ENCODE data around the gene CELA1.
"Not testable (repeated sequence)": the region's sequence is repeated elsewhere in the genome, so short reads cannot be mapped to it uniquely, and the experiment has no call there.

CELA1 gene

DNA sequence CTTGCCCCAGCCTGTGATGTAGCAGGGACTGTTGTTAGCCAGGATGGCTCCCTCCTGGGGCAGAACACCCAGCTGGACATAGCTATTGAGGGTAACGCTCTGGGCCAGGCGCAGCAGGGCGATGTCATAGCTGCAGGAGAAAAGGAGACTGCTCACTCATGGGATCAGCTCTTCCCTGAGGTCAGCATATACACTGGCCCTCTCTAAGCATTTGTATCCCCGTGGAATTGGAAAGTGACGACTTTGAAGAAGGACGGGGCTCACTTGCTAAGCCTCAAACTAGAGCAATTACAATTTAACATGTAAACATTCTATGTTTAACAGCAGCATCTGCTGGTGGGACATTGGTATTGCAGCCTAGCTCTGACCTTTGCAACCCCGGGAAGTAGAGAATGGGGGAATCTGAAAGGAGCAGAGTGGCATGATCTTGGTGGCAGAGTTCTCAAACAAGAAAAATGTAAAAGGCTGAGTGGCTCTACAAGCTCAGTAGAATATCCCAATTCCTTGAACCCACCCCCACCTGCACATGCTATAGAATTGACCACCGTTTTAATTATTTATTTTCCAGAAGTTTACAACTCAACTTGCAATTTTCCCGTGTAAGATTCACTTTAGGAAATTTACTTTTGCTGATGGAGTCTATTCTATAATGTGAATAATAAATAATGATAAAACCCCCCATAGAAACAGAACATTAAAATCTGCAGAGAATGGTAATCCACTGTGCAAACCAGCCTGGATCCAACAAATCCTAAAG lies 5.0 kb downstream of the CELA1 start:
- peak; percentile 71 for DNase-seq

DNA sequence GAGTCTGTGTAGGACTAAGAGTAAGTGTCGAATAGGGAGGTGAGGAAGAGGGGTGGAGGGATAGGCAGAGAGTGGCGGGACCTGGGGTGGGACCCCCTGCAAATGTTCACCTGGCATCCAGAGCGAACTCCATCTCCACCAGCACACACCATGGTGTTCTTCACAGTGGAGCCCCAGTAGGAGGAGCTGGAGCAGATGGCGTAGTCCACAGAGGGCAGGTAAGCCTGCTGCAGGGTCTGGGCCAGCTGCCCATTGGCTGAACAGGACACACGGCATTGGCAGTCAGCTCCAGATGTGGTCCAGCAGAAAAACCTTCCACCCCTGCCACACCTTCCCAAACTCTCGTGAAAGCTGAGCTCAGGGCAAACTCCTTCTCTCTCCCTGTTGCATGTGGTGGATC lies 6.7 kb downstream of the CELA1 start:
- no peak for DNase-seq

DNA sequence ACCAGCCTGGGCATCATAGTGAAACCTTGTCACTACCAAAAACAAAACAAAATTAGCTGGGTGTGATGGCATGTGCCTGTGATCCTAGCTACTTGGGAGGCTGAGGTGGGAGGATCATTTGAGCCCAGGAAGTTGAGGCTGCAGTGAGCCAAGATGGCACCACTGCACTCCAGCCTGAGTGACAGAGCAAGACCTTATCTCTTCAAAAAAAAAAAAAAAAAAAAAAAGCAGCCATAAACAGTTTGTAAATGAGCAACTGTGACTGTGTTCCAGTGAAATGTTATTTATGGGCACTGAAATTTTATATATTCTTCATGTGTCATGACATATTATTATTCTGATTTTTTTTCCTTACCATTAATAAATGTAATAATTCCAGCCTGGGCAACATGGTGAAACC lies 9.1 kb downstream of the CELA1 start:
- DNase-seq = not testable (repeated sequence)

DNA sequence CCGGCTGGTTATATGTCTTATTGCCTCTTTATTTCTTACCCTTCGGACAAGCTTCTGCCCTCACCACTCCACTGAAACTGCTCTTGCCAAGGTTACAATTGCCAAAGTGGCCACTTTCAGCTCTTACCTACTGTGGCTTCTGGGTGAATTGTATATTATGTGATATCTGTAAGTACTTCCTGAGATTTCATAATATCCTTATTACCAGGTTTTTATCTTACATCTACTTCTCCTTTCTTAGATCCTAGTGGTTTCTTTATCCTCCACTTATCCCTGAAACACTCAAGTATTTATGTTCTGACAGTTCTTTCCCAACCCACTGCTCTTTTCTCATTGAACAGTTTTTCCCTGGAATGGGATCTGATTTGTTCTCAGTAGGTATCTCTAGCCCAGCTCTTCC lies 10.5 kb downstream of the CELA1 start:
- no peak for DNase-seq

DNA sequence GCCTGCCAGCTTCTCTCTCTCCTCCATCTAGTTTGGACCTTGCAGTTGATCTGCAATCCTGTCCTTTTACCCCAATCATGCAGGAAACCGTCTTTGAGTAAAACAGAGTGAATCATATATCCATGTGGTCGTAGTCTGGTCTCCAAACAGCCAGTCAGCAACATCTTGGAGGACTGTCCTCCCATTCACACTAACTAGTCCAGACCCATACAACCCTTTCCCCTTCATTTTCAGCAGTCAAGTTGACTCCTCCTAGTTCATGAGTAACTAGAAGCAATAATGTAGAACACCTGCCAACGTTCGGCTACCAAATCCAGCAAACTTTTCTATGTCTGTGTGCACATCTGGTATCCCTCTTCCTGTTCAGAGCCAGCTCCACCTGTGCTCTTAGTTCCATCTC lies 11.7 kb downstream of the CELA1 start:
- no peak for DNase-seq

DNA sequence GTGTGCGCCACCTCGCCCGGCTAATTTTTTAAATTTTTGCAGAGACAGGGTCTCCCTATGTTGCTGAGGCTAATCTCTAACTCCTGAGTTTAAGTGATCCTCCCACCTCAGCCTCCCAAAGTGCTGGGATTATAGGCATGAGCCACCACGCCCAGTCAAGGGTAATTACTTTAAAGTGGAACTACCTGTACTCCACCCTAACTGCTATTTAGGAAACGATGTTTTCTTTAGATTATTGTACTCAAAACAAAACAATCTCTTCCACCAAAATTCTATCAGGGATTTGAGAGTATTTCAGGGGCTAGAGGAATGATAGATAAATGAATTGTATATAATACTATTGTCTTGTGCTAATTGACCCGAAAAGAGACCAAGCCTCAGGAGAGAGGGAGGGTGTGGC lies 12.9 kb downstream of the CELA1 start:
- no peak for DNase-seq

DNA sequence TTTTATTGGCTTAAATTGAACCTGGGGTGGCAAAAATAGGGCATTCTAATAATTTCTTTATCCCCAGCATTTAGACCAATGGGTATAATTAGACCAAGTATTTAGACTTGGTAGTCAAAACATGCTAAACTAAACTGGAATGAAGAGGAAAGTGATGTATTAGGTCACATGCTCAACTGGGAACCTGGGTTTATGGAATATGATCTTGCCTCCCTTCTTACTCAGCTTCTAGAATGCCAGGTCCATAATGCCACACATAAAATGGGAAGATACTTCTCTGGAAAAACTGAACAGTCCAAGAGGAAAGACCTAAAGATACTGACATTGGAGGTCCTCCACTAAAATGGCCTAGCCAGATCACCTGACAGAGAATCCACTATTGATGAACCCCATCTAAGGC lies 16.3 kb downstream of the CELA1 start:
- no peak for DNase-seq

DNA sequence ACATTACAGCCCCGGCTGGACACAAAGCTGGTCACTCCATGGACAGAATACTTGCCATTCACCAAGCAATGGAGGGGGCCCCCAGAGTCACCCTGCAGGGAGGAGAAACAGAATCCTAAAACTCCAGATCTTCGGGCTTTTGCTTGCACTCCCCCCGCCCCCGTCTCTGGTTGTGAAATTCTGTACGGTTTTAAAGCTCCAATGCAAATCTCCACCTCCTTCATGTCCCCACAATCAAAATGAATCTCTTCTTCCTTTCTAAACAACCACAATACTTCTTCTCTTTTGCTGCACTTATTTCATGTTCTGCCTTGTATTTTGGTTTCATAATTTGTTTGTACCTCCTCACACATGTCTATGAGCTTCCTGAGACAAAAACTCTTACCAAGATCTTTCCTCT lies 16.7 kb downstream of the CELA1 start:
- DNase-seq = peak; percentile 17

DNA sequence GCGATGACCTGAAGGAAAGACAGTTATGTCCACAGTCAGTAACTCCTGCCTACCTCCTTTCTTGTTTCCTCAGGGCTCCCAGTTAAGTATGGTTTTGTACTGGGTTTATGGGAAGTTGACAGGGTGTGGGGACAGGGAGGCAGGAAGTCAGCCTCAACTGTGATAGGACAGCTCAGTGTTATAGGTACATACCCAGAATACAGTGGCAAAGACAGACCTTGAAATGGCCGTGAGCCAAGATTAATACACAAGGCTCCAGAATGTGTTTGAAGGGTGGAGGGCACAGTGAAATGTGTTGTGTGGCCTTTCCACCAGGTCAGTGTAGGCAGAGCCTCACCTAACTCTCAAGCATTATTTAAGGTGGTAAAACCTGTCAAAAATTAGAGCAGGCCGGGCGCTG lies 17.9 kb downstream of the CELA1 start:
- DNase-seq = no peak

DNA sequence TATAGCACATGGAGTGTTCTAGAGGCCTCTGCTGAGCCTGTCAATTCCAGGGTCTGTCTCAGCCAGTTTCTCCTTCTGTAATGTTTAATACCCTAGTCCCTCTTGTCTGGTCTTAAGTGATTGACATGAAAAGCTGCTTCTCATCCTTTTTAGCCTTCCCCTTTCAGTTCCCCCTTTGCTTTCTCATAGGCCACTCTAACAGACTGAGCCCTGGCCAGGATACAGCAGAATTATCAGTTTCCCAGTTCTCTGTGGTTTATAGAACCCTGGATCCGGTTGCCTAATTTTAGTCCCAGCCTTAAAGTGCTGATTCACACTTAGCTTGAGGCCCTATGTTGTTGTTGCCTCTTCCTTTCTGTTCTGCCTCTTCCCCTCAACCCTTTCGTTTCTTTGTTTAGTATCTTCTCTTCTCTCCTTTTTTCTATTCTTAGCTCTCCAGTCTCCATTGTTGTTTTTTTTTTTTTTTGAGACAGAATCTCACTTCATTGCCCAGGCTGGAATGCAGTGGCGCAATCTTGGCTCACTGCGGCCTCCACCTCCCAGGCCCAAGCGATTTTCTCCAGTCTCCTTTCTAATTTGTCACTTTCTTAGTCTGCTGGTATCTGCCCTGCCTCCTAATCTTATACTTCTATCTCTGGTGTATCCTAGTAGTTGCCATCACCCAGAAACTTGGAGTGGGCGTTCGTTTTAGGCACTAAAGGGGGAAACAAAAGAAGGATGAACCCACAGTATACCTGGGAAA lies 19.6 kb downstream of the CELA1 start:
- no peak for DNase-seq

DNA sequence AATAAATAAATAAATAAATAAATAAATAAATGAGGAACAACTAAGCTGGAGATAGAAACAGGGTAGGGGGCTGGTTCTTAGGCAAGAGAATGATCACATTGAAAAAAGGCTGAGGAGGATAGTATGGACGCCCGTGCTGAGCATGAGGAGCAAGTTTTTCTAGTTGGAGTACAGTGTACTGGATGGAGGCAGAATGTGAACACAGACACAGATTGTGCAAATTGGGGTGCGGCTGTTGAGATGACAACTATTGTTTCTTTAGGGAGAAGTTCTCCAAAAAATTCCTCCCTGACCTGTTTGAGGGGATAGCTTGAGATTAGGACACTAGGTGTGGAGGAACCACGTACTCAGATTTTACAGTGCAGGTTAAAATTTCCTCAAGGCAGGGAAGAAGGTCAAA lies 21.5 kb downstream of the CELA1 start:
- no peak for DNase-seq

DNA sequence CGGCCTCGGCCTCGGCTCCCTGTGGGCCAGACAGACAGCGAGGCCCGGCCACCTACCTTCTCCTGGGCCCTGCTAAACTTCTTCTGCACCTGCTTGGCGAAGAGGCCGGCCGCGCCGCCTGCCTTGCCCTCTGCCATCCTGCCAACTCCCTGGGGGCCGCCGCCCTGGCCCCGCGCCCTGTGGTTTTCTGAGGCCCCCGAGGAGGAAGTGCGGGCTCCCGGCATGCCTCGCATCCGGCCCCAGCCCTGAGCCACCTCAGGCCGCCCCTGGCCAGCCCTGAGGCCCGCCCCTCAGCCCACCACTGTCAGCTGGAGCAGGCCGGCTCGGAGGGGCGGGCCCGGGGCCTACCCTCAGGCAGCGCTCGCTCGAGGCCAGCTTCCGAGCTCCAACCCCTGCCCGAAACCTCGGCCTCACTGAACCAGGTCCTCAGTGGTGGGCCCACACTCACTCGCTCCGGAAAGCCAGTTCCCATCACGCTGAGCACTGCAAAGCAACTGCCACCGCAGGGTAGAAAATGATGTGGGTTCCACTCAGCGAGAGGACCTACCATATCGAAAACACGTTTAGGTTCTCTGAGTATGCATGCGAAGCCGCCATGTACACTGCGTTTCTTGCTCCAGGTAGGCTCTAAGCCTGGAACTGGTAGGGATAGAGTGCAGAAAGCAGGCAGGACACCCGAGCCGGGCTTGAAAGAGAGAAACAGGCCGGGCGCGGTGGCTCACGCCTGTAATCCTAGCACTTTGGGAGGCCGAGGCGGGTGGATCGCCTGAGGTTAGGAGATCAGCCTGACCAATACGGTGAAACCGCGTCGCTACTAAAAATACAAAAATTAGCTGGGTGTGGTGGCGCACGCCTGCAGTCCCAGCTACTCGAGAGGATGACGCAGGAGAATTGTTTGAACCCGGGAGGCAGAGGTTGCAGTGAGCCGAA lies 22.2 kb downstream of the CELA1 start, which contains the start of gene BIN2:
BIN2 (minus strand) TSS at position 209 of the 930 bp plus-strand sequence; CDS start at position 137, 72 bp downstream.
- peak; percentile 71 for DNase-seq

DNA sequence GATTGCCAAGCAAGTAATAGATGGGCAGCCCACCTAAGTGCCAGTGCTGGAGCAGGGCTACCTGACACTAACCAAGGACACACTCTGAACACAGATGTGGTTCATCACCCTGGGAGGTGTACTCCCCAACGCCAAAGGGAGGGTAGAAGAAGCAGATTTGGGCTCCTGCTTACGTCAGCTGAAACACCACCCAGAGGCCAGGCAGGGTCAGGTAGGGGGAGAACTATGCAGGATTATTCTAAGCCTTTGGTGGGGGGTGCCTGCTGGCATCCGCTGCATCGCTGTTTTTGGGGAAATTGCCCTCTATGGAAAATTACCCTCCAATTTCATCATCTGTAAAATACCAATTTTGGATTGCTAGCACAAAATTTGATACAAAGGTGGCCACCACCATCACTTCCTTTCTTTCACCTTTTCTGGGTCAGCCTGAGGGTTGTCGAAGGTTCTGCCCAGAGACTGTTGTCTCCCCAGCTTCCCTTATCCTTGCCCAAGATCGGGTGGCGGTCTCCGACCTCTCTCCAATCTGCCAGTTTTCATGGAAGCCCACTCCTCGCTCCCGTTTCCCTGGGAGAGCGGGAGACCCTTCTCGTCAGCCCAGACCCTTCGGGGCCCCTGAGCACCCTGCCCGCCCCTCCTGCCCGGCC lies 23.0 kb downstream of the CELA1 start:
- DNase-seq = peak; percentile 49

DNA sequence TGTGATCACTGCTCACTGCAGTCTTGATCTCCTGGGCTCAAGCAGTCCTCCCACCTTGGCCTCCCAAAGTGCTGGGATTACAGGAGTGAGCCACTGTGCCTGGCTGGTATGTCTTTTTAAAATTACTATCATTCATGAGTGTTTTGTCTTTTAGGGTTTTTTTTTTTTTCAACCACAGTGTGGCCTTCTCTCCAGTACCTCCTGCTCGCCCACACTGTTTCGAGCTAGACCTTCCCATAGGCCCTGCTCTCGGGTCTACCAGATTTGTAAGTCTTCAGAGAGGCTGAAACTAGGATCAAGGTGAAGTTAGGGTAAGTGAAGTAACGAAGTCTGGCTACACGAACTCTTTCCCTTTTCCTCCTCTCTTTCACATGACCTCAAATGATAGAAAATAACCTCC lies 24.0 kb downstream of the CELA1 start:
- peak; percentile 35 for DNase-seq

DNA sequence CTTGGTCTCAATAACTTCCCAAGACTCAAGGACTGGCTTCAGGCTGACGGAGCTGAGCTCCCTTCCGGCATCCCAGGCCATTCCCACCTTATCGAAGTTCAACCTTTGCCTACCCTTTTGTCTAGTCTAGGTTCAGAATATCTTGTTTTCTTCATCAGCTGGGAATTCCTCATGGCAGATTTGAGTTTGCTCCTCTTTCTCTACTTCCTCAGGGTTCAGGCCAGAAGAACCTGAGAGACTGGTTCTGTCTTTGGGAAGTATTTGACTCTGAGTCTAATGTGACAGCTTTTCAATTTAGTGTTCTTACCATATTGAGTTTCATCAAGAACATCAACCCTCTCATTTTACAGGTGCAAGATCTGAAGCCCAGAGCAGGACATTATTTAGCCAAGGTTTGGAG lies 24.6 kb downstream of the CELA1 start:
- DNase-seq = no peak

DNA sequence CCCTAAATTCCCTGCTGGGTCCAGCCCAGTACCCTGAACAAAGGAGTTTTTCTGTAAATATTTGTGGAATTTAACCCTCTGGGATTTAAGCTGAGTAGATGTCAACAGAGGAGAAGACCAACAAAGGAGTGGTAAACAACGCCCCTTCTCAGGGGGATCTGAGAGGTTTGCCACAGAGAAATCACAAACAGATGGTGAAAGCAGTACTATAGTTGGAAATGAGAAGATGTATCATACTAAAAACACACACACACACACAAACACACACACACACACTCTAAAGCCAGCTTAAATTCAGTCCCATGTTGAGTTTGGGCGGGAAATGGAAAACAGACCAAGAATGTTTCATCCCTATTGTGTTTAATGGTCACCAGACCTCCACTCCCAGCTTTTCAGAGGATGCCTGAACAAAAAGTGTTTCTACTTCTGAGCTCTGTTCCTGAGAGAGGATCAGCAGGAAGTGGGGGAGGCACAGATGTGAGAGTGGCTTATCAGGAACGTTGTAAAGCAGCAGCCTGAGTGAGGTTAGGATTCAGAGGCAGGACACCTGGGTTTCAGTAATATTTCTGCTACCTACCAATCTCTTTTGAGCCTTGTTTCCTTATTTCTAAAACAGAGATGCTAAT lies 25.7 kb downstream of the CELA1 start:
- DNase-seq = no peak

DNA sequence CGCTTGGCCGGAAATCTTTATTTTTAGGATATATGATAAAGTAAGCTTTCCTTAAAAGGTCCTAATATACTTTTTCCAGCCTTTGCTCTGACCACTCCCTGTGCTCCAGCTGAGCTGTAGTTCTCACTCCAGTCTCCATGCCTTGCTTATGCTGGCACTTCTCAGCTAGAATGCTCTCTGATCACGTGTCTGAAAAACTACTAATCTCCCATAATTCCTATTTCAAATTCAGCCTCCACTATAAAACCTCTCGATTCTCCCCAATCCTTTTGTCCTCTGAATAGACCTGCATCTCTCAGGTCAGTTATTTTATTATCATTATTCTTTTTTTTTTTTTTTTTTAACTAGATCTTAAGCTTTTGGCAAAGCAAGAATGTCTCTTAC lies 26.2 kb downstream of the CELA1 start:
- no peak for DNase-seq

DNA sequence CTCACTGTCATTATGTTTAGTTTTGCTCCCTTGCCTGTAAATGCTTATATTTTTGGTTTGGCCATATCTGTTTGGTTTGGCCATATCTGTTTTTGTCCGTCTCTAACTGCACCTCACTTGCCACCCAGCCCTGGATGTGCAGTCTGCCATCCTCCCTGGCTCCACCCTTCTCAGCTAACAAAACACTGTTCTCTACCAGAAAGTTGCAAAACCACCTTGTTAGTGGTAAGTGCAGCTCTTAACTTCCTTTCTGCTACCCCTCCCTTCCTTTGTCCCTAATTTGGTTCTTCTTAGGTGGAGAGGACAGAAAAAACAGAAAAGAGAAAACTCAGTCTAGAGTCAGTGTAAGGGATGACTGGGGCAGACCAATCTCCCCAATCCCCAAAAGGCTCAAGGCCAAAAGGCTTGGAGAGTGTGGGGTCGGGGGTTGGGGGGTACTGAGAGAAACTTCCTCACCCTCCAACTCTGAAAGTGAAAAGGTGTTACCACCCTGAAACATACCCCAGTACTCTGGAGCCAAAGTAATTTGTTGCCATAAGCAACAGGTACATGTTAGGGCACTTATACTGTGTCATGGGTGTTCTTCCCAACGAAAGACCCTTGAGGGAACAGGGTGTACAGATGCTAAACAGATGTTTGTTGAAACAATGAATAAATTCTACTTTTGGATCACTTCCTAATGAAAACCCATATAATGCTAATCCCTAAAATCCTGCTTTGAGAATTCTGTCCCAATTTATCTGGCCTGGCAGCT lies 27.5 kb downstream of the CELA1 start:
- DNase-seq = peak; percentile 19

DNA sequence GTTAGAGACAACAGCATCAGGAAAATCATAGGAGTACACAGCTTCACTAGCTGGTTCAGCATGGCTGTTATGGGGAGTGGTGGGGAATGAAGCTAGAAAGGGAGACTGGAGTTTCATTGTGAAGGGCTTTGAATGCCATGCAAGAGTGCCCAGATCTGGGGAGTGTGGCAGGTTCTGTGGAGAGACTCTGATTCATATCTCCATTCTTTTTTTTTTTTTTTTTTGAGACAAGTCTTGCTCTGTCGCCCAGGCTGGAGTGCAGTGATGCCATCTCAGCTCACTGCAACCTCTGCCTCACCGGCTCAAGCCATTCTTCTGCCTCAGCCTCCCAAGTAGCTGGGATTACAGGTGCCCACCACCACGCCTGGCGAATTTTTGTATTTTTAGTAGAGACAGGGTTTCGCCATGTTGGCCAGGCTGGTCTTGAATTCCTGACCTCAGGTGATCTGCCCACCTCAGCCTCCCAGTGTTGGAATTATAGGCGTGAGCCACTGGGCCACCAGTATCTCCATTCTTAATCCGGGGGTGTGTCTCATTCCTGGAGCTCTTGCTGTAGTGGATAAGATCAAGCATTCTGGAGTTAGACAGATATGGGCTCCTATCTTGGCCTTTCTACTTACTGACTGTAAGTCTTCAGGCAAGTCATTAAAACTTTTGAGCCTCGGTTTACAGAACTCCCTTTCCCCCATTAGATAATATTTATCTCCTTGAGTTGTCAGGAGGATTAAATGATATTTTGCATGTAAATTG lies 28.2 kb downstream of the CELA1 start:
- not testable (repeated sequence) for DNase-seq

DNA sequence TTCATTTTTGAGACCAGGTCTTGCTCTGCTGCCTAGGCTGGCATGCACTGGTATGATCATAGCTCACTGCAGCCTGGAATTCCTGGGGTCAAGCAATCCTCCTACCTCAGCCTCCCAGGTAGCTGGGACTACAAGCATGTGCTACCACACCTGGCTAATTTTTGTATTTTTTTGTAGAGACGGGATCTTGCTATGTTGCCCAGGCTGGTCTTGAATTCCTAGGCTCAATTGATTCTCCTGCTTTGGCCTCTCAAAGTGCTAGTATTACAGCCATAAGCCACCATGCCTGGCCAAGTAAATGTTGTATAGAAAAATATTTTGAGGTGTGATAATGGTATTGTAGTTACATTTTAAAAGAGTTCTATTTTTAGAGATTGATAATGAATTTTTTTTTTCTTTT lies 35.1 kb downstream of the CELA1 start:
- no peak for DNase-seq

Measured in activated naive CD4-positive, alpha-beta T cell treated with Interleukin-2 at 50 U/mL for 16 hours (primary cell).